Measurements from ENCODE around the gene PDE4B. TPM values are rescaled to one million over a fixed set of nuclear protein-coding genes. Genes with fewer than 3 reads are reported as not detected.
"Not testable (repeated sequence)": the region's sequence is repeated elsewhere in the genome, so short reads cannot be mapped to it uniquely, and the experiment has no call there.

The PDE4B gene
- polyA plus RNA-seq, 2 of the 4 experiments (the other 2 are of a cell fraction), result 20.2 to 56.8 TPM

DNA sequence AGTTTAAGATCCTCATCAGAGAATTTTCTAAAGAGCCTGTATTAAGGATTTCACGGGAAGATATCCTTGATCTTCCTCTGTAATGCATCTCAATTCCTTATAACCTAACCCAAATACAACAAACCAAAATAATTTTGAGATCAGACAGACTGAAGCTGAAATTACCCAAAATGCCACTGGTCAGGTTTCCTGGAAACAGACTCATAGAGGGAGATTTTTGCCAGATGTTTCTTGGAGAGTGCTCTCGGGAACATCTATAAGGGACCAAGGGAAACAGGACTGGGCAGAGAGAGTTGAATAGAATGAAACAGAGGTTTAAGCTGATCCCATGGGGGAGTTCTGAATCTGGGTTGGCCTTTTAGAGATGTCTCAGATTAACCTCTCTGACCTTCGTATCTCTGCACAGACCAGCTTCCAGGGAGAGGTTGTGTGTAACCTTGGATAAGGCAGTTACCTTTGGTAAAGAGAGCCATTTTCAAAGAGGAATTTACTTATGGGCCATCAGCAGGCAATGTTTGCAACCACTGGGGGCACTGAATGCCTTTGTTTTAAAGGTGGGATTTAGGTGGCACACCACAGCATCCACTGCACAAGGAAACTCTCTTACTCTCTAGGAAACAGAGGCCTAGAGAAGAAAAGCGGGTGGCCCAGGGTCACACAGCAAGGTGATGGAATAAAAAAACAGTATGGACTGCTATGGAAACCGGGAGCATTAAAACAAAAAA lies 610.5 kb downstream of the PDE4B start:
- no peaks in the 10 kb centered on the region for H3K9me3 ChIP-seq
- no peak overlapping the region for H3K4me3 ChIP-seq
- DNase-seq (ENCODE audit: low read depth in 1 of 2, low spot score in 1 of 2) (no peak), ATAC-seq (no peak), FAIRE-seq (no peak)
- no peak overlapping the region for H3K4me2 ChIP-seq
- CTCF ChIA-PET, result no interaction called here
- no peak overlapping the region for H3K27ac ChIP-seq
- 73% methylated on average over 4 of the region's 5 CpGs for WGBS (ENCODE audit: missing lambda C conversion rate)
- TF ChIP-seq CEBPB (IDR thresholded peaks at IDR 0.05) (no peak), HEYL (CRISPR knock-in tag; IDR thresholded peaks at IDR 0.05) (no peak), MAFK (IDR thresholded peaks at IDR 0.05; ENCODE audit: partially characterized antibody) (no peak), BHLHE40 (IDR thresholded peaks at IDR 0.05; ENCODE audit: low read depth, low read length) (no peak), HDAC2 (IDR thresholded peaks at IDR 0.05) (no peak), MYC (IDR thresholded peaks at IDR 0.05; ENCODE audit: borderline replicate concordance, low read length) (no peak)
- TF ChIP-seq, protein P1, sequence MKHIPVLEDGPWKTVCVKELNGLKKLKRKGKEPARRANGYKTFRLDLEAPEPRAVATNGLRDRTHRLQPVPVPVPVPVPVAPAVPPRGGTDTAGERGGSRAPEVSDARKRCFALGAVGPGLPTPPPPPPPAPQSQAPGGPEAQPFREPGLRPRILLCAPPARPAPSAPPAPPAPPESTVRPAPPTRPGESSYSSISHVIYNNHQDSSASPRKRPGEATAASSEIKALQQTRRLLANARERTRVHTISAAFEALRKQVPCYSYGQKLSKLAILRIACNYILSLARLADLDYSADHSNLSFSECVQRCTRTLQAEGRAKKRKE (CRISPR knock-in tag; IDR thresholded peaks at IDR 0.05; ENCODE audit: low read depth), result no peak
- POLR2A ChIA-PET, result no interaction called here
- H3K4me1 ChIP-seq, result peaks cover 8% of the 10 kb centered on the region; the same call in 2 of the 3 replicates

DNA sequence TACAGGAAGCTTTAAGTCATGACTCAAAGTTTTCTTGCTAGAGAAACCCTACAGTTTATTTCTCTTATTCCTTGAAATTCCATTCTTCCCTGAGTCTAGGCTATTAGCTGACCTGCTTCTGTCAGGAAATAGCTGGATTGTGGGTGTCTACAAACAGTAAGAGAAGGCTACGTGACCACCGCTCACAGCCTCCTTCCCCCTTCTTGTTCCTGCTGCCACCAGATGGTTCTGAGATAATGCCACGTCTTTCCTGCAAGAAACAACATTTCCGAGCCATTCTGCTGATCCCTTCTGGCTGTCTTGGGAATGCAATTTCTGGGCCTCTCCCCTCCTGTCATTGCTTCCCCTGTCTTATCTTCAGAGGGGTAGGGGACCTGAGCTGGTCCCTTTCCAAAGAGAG lies 612.4 kb downstream of the PDE4B start:
- no peak for ATAC-seq

DNA sequence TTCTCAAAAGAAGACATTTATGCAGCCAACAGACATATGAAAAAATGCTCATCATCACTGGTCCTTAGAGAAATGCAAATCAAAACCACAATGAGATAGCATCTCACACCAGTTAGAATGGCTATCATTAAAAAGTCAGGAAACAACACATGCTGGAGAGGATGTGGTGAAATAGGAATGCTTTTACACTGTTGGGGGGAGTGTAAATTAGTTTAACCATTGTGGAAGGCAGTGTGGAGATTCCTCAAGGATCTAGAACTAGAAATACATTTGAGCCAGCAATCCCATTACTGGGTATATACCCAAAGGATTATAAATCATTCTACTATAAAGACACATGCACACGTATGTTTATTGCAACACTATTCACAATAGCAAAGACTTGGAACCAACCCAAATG lies 618.8 kb downstream of the PDE4B start:
- WGBS (ENCODE audit: missing lambda C conversion rate), result 73% methylated on average over 1 of the region's 1 CpG
- ATAC-seq; CTCF ChIA-PET; H3K27ac ChIP-seq; H3K9me3 ChIP-seq; POLR2A ChIA-PET; H3K4me1 ChIP-seq; DNase-seq (ENCODE audit: low read depth in 1 of 2, low spot score in 1 of 2); FAIRE-seq; H3K4me3 ChIP-seq; H3K4me2 ChIP-seq: not testable (repeated sequence)

More for the DNA sequence above, 612.4 kb downstream of the PDE4B start:
- 87% methylated on average over 4 of the region's 4 CpGs for WGBS (ENCODE audit: missing lambda C conversion rate)
- H3K27ac ChIP-seq, result no peak overlapping the region
- no peak for FAIRE-seq
- peaks cover 2% of the 10 kb centered on the region; the same call in 2 of the 3 replicates for H3K4me1 ChIP-seq
- ChIA-PET CTCF (no interaction called here), POLR2A (no interaction called here)
- no peak overlapping the region for H3K4me3 ChIP-seq
- no peak for DNase-seq (ENCODE audit: low read depth in 1 of 2, low spot score in 1 of 2)
- H3K9me3 ChIP-seq, result no peaks in the 10 kb centered on the region
- no peak overlapping the region for H3K4me2 ChIP-seq
- TF ChIP-seq CBX2 (IDR thresholded peaks at IDR 0.05; ENCODE audit: borderline replicate concordance, low read depth) (no peak), NPAS2 (CRISPR knock-in tag; IDR thresholded peaks at IDR 0.05; ENCODE audit: borderline replicate concordance) (no peak), RARB (CRISPR knock-in tag; IDR thresholded peaks at IDR 0.05) (no peak), RAD21 (conservative IDR thresholded peaks at IDR 0.05 in 1 of 2, IDR thresholded peaks at IDR 0.05 in 1 of 2) (no peak), PHF8 (IDR thresholded peaks at IDR 0.05; ENCODE audit: borderline replicate concordance, low read depth) (no peak), NR3C1 (IDR thresholded peaks at IDR 0.05) (no peak), EHF (CRISPR knock-in tag; IDR thresholded peaks at IDR 0.05) (no peak), MAZ (IDR thresholded peaks at IDR 0.05; ENCODE audit: borderline replicate concordance, low read depth, low read length) (no peak), MAFK (IDR thresholded peaks at IDR 0.05; ENCODE audit: partially characterized antibody) (no peak), TP53 (CRISPR knock-in tag; IDR thresholded peaks at IDR 0.05) (no peak), FOXS1 (CRISPR knock-in tag; IDR thresholded peaks at IDR 0.05) (no peak)
- TF ChIP-seq, protein P2, sequence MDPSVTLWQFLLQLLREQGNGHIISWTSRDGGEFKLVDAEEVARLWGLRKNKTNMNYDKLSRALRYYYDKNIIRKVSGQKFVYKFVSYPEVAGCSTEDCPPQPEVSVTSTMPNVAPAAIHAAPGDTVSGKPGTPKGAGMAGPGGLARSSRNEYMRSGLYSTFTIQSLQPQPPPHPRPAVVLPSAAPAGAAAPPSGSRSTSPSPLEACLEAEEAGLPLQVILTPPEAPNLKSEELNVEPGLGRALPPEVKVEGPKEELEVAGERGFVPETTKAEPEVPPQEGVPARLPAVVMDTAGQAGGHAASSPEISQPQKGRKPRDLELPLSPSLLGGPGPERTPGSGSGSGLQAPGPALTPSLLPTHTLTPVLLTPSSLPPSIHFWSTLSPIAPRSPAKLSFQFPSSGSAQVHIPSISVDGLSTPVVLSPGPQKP (IDR thresholded peaks at IDR 0.05; ENCODE audit: low read depth, low read length), result no peak
- TF ChIP-seq, protein P3, sequence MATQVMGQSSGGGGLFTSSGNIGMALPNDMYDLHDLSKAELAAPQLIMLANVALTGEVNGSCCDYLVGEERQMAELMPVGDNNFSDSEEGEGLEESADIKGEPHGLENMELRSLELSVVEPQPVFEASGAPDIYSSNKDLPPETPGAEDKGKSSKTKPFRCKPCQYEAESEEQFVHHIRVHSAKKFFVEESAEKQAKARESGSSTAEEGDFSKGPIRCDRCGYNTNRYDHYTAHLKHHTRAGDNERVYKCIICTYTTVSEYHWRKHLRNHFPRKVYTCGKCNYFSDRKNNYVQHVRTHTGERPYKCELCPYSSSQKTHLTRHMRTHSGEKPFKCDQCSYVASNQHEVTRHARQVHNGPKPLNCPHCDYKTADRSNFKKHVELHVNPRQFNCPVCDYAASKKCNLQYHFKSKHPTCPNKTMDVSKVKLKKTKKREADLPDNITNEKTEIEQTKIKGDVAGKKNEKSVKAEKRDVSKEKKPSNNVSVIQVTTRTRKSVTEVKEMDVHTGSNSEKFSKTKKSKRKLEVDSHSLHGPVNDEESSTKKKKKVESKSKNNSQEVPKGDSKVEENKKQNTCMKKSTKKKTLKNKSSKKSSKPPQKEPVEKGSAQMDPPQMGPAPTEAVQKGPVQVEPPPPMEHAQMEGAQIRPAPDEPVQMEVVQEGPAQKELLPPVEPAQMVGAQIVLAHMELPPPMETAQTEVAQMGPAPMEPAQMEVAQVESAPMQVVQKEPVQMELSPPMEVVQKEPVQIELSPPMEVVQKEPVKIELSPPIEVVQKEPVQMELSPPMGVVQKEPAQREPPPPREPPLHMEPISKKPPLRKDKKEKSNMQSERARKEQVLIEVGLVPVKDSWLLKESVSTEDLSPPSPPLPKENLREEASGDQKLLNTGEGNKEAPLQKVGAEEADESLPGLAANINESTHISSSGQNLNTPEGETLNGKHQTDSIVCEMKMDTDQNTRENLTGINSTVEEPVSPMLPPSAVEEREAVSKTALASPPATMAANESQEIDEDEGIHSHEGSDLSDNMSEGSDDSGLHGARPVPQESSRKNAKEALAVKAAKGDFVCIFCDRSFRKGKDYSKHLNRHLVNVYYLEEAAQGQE (IDR thresholded peaks at IDR 0.05), result no peak
- TF ChIP-seq, protein P4, sequence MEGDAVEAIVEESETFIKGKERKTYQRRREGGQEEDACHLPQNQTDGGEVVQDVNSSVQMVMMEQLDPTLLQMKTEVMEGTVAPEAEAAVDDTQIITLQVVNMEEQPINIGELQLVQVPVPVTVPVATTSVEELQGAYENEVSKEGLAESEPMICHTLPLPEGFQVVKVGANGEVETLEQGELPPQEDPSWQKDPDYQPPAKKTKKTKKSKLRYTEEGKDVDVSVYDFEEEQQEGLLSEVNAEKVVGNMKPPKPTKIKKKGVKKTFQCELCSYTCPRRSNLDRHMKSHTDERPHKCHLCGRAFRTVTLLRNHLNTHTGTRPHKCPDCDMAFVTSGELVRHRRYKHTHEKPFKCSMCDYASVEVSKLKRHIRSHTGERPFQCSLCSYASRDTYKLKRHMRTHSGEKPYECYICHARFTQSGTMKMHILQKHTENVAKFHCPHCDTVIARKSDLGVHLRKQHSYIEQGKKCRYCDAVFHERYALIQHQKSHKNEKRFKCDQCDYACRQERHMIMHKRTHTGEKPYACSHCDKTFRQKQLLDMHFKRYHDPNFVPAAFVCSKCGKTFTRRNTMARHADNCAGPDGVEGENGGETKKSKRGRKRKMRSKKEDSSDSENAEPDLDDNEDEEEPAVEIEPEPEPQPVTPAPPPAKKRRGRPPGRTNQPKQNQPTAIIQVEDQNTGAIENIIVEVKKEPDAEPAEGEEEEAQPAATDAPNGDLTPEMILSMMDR (IDR thresholded peaks at IDR 0.05), result no peak

Data from A549 (cell line).